GM19455 (cell line): ENCODE results near the gene PDE2A.

ENCODE experiments used
- ATAC-seq: cut with Tn5 transposase; IDR thresholded peaks from one replicate; pipeline ENCODE4 v1.9.1; 2021; ENCODE audit not compliant: unreplicated experiment

The PDE2A gene

GRCh38 chr11:72704783-72705265 is 30.6 kb upstream of the PDE2A start:
- ATAC-seq, result no peak

- no peak for ATAC-seq
Measured at GRCh38 chr11:72704028-72704782, 30.0 kb upstream of the PDE2A start.

GRCh38 chr11:72703267-72704008 is 29.2 kb upstream of the PDE2A start:
- no peak for ATAC-seq

GRCh38 chr11:72702577-72703241 is 28.5 kb upstream of the PDE2A start:
- ATAC-seq, result no peak

GRCh38 chr11:72702096-72702495 is 27.9 kb upstream of the PDE2A start:
- ATAC-seq, result no peak

- no peak for ATAC-seq
Measured at GRCh38 chr11:72701466-72701865, 27.2 kb upstream of the PDE2A start.

GRCh38 chr11:72700146-72700545 is 25.9 kb upstream of the PDE2A start:
- no peak for ATAC-seq

- ATAC-seq, result no peak
Measured at GRCh38 chr11:72697814-72698213, 23.6 kb upstream of the PDE2A start.

- no peak for ATAC-seq
Measured at GRCh38 chr11:72696866-72697700, 22.9 kb upstream of the PDE2A start.

- ATAC-seq, result no peak
Measured at GRCh38 chr11:72695354-72695753, 21.1 kb upstream of the PDE2A start.

- ATAC-seq, result no peak
Measured at GRCh38 chr11:72693271-72693968, 19.2 kb upstream of the PDE2A start.

GRCh38 chr11:72692498-72693237 is 18.4 kb upstream of the PDE2A start:
- ATAC-seq, result no peak

GRCh38 chr11:72690166-72690565 is 15.9 kb upstream of the PDE2A start:
- no peak for ATAC-seq

- ATAC-seq, result no peak
Measured at GRCh38 chr11:72688929-72689328, 14.7 kb upstream of the PDE2A start.

GRCh38 chr11:72688486-72688885 is 14.3 kb upstream of the PDE2A start:
- ATAC-seq, result no peak

GRCh38 chr11:72687326-72687725 is 13.1 kb upstream of the PDE2A start:
- ATAC-seq, result no peak

GRCh38 chr11:72686639-72687220 is 12.5 kb upstream of the PDE2A start:
- no peak for ATAC-seq

- no peak for ATAC-seq
Measured at GRCh38 chr11:72685560-72686480, 11.6 kb upstream of the PDE2A start.
